Measurements from ENCODE around the gene MYO9B.

MYO9B gene

DNA sequence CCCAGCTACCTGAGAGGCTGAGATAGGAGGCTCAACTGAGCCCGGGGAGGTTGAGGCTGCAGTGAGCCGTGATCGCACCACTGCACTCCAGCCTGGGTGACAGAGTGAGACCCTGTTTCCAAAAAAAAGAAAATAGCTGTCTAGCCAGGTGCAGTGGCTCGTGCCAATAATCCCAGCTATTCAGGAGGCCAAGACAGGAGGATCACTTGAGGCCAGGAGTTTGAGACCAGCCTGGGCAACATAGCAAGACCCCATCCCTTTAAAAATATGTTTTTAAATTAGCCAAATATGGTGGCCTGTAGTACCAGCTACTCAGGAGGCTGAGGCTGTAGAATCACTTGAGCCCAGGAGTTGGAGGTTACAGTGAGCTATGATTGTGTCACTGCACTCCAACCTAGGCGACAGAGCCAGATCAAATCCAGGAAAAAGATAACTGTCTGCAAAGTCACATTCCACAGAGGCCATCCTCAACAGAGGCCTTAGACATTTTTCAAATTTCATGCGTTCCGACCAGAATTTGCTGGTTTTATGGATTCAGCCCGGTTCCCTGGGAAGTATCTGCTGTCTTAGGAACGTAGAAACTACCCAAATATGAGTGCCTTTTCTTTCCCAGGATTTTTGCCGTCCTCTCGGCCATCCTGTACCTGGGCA is 80.8 kb downstream of the MYO9B start:
- WGBS (ENCODE audit: extremely low coverage, insufficient coverage, insufficient read length), result no CpG with 5 or more reads among the region's 11 CpGs
- Histone ChIP-seq H3K27me3 (ENCODE audit: insufficient read depth, low read length) (no peaks in the 10 kb centered on the region), H2BK120ac (ENCODE audit: insufficient read depth, low read length, poor library complexity) (no peak overlapping the region), H4K91ac (ENCODE audit: low read depth, low read length) (peak overlapping the region; percentile 70), H3K4me3 (ENCODE audit: low read depth, low read length) (no peak overlapping the region), H3K18ac (ENCODE audit: low read length) (no peak overlapping the region), H3K27ac (ENCODE audit: low read depth, low read length) (peak overlapping the region; percentile 54), H2BK5ac (ENCODE audit: low read depth, low read length, poor library complexity) (peak overlapping the region; percentile 5), H3K36me3 (ENCODE audit: control insufficient read depth in 1 of 2, insufficient read depth in 2 of 2, low read length in 2 of 2) (peaks cover 59 to 68% of the 10 kb centered on the region in 2 experiments), H2AK5ac (ENCODE audit: low read length) (no peak overlapping the region), H3K4me2 (ENCODE audit: low read length) (no peak overlapping the region), H4K8ac (ENCODE audit: low read depth, low read length) (peak overlapping the region; percentile 17), H4K12ac (ENCODE audit: low read depth, low read length) (no peak overlapping the region), H3K4me1 (ENCODE audit: control insufficient read depth in 1 of 2, insufficient read depth in 2 of 2, low read length in 2 of 2) (peaks cover 6 to 18% of the 10 kb centered on the region in 2 experiments), H3K79me2 (ENCODE audit: control insufficient read depth, insufficient read depth, low read length, poor library complexity) (peaks cover 3% of the 10 kb centered on the region), H3K79me1 (ENCODE audit: low read length) (peaks cover 10% of the 10 kb centered on the region), H3K9me3 (ENCODE audit: insufficient read depth, low read depth, low read length) (peaks cover 1% of the 10 kb centered on the region), H2AFZ (ENCODE audit: insufficient read depth, low read length, poor library complexity) (peak overlapping the region; percentile 6), H3K4ac (ENCODE audit: low read depth, low read length) (no peak overlapping the region), H3K23ac (ENCODE audit: low read length) (no peak overlapping the region), H3K9ac (ENCODE audit: low read length) (no peak overlapping the region), H3K14ac (ENCODE audit: low read length) (peak overlapping the region; percentile 8), H2BK12ac (ENCODE audit: low read length) (peak overlapping the region; percentile 43)
- peak; percentile 88 to 99 for DNase-seq

GRCh38 chr19:17156947-17157302 is 81.3 kb downstream of the MYO9B start:
- H3K14ac ChIP-seq (ENCODE audit: low read length), result peak overlapping the region; percentile 45
- H3K4ac ChIP-seq (ENCODE audit: low read depth, low read length), result peak overlapping the region; percentile 78
- H2BK12ac ChIP-seq (ENCODE audit: low read length), result peak overlapping the region; percentile 2
- peaks cover 3% of the 10 kb centered on the region for H3K79me2 ChIP-seq (ENCODE audit: control insufficient read depth, insufficient read depth, low read length, poor library complexity)
- H4K8ac ChIP-seq (ENCODE audit: low read depth, low read length), result peak overlapping the region; percentile 73
- DNase-seq, result peak in 1 of 2 donors; percentile 41
- H4K12ac ChIP-seq (ENCODE audit: low read depth, low read length), result no peak overlapping the region
- H2AFZ ChIP-seq (ENCODE audit: insufficient read depth, low read length, poor library complexity), result no peak overlapping the region
- peaks cover 6 to 18% of the 10 kb centered on the region in 2 experiments for H3K4me1 ChIP-seq (ENCODE audit: control insufficient read depth in 1 of 2, insufficient read depth in 2 of 2, low read length in 2 of 2)
- peak overlapping the region; percentile 70 for H4K91ac ChIP-seq (ENCODE audit: low read depth, low read length)
- peaks cover 1% of the 10 kb centered on the region for H3K9me3 ChIP-seq (ENCODE audit: insufficient read depth, low read depth, low read length)
- H3K9ac ChIP-seq (ENCODE audit: low read length), result no peak overlapping the region
- no CpG with 5 or more reads among the region's 12 CpGs for WGBS (ENCODE audit: extremely low coverage, insufficient coverage, insufficient read length)
- peaks cover 62 to 66% of the 10 kb centered on the region in 2 experiments for H3K36me3 ChIP-seq (ENCODE audit: control insufficient read depth in 1 of 2, insufficient read depth in 2 of 2, low read length in 2 of 2)
- peak overlapping the region; percentile 79 for H2BK120ac ChIP-seq (ENCODE audit: insufficient read depth, low read length, poor library complexity)
- peak overlapping the region; percentile 5 for H2BK5ac ChIP-seq (ENCODE audit: low read depth, low read length, poor library complexity)
- no peak overlapping the region for H3K4me3 ChIP-seq (ENCODE audit: low read depth, low read length)
- peaks cover 10% of the 10 kb centered on the region for H3K79me1 ChIP-seq (ENCODE audit: low read length)
- no peaks in the 10 kb centered on the region for H3K27me3 ChIP-seq (ENCODE audit: insufficient read depth, low read length)
- peak overlapping the region; percentile 54 for H3K27ac ChIP-seq (ENCODE audit: low read depth, low read length)
- H3K23ac ChIP-seq (ENCODE audit: low read length), result no peak overlapping the region
- peak overlapping the region; percentile 89 for H3K18ac ChIP-seq (ENCODE audit: low read length)
- H2AK5ac ChIP-seq (ENCODE audit: low read length), result no peak overlapping the region
- no peak overlapping the region for H3K4me2 ChIP-seq (ENCODE audit: low read length)

DNA sequence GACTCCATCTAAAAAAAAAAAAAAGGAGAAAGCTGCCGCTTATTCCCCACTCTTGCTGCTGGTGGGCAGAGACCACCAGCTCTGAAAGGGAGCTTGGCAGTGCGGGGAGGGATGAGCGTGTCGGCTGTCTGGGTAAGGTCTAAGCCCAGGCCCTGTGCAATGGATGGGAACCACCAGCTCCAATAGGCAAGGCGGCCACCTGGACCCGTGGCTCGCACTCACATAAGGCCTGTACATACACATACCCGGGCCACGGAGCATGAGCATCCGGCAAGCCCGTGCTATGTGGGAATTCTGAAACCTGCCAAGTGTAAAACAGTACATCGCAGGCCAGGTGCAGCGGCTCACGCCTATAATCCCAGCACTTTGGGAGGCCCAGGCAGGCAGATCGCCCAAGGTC is 83.0 kb downstream of the MYO9B start:
- no peak overlapping the region for H3K18ac ChIP-seq (ENCODE audit: low read length)
- H2AFZ ChIP-seq (ENCODE audit: insufficient read depth, low read length, poor library complexity), result no peak overlapping the region
- no peak overlapping the region for H3K4me3 ChIP-seq (ENCODE audit: low read depth, low read length)
- H2BK5ac ChIP-seq (ENCODE audit: low read depth, low read length, poor library complexity), result no peak overlapping the region
- H3K9me3 ChIP-seq (ENCODE audit: insufficient read depth, low read depth, low read length), result peaks cover 1% of the 10 kb centered on the region
- H2BK120ac ChIP-seq (ENCODE audit: insufficient read depth, low read length, poor library complexity), result no peak overlapping the region
- no CpG with 5 or more reads among the region's 15 CpGs for WGBS (ENCODE audit: extremely low coverage, insufficient coverage, insufficient read length)
- H3K14ac ChIP-seq (ENCODE audit: low read length), result no peak overlapping the region
- H3K79me2 ChIP-seq (ENCODE audit: control insufficient read depth, insufficient read depth, low read length, poor library complexity), result peaks cover 1% of the 10 kb centered on the region
- peaks cover 71 to 76% of the 10 kb centered on the region in 2 experiments for H3K36me3 ChIP-seq (ENCODE audit: control insufficient read depth in 1 of 2, insufficient read depth in 2 of 2, low read length in 2 of 2)
- H3K79me1 ChIP-seq (ENCODE audit: low read length), result peaks cover 6% of the 10 kb centered on the region
- H3K4me1 ChIP-seq (ENCODE audit: control insufficient read depth in 1 of 2, insufficient read depth in 2 of 2, low read length in 2 of 2), result peaks cover 6 to 14% of the 10 kb centered on the region in 2 experiments
- no peak for DNase-seq
- no peak overlapping the region for H3K9ac ChIP-seq (ENCODE audit: low read length)
- H4K8ac ChIP-seq (ENCODE audit: low read depth, low read length), result no peak overlapping the region
- H2AK5ac ChIP-seq (ENCODE audit: low read length), result no peak overlapping the region
- H3K27me3 ChIP-seq (ENCODE audit: insufficient read depth, low read length), result no peaks in the 10 kb centered on the region
- no peak overlapping the region for H3K4me2 ChIP-seq (ENCODE audit: low read length)
- H3K23ac ChIP-seq (ENCODE audit: low read length), result no peak overlapping the region
- H2BK12ac ChIP-seq (ENCODE audit: low read length), result no peak overlapping the region
- H3K27ac ChIP-seq (ENCODE audit: low read depth, low read length), result no peak overlapping the region
- H4K91ac ChIP-seq (ENCODE audit: low read depth, low read length), result no peak overlapping the region
- H4K12ac ChIP-seq (ENCODE audit: low read depth, low read length), result no peak overlapping the region
- no peak overlapping the region for H3K4ac ChIP-seq (ENCODE audit: low read depth, low read length)

GRCh38 chr19:17159466-17160393 is 84.2 kb downstream of the MYO9B start:
- H3K9ac ChIP-seq (ENCODE audit: low read length), result no peak overlapping the region
- H3K27ac ChIP-seq (ENCODE audit: low read depth, low read length), result no peak overlapping the region
- peak; percentile 56 to 75 for DNase-seq
- no peaks in the 10 kb centered on the region for H3K27me3 ChIP-seq (ENCODE audit: insufficient read depth, low read length)
- H3K4me1 ChIP-seq (ENCODE audit: control insufficient read depth in 1 of 2, insufficient read depth in 2 of 2, low read length in 2 of 2), result peaks cover 6 to 14% of the 10 kb centered on the region in 2 experiments
- no peak overlapping the region for H3K14ac ChIP-seq (ENCODE audit: low read length)
- peaks cover 6% of the 10 kb centered on the region for H3K79me1 ChIP-seq (ENCODE audit: low read length)
- H3K9me3 ChIP-seq (ENCODE audit: insufficient read depth, low read depth, low read length), result peaks cover 1% of the 10 kb centered on the region
- no peak overlapping the region for H2BK12ac ChIP-seq (ENCODE audit: low read length)
- peaks cover 63 to 76% of the 10 kb centered on the region in 2 experiments for H3K36me3 ChIP-seq (ENCODE audit: control insufficient read depth in 1 of 2, insufficient read depth in 2 of 2, low read length in 2 of 2)
- H2BK120ac ChIP-seq (ENCODE audit: insufficient read depth, low read length, poor library complexity), result no peak overlapping the region
- H3K4me3 ChIP-seq (ENCODE audit: low read depth, low read length), result no peak overlapping the region
- no peak overlapping the region for H4K8ac ChIP-seq (ENCODE audit: low read depth, low read length)
- no peak overlapping the region for H3K18ac ChIP-seq (ENCODE audit: low read length)
- H3K4me2 ChIP-seq (ENCODE audit: low read length), result no peak overlapping the region
- H3K79me2 ChIP-seq (ENCODE audit: control insufficient read depth, insufficient read depth, low read length, poor library complexity), result peaks cover 1% of the 10 kb centered on the region
- no peak overlapping the region for H2BK5ac ChIP-seq (ENCODE audit: low read depth, low read length, poor library complexity)
- no peak overlapping the region for H4K12ac ChIP-seq (ENCODE audit: low read depth, low read length)
- H2AK5ac ChIP-seq (ENCODE audit: low read length), result no peak overlapping the region
- H3K23ac ChIP-seq (ENCODE audit: low read length), result no peak overlapping the region
- no peak overlapping the region for H3K4ac ChIP-seq (ENCODE audit: low read depth, low read length)
- WGBS (ENCODE audit: extremely low coverage, insufficient coverage, insufficient read length), result no CpG with 5 or more reads among the region's 9 CpGs
- H2AFZ ChIP-seq (ENCODE audit: insufficient read depth, low read length, poor library complexity), result no peak overlapping the region
- no peak overlapping the region for H4K91ac ChIP-seq (ENCODE audit: low read depth, low read length)

Data from trophoblast cell (in vitro differentiated cells and primary cell).